Measurements from ENCODE around the gene XPO6.

DNA sequence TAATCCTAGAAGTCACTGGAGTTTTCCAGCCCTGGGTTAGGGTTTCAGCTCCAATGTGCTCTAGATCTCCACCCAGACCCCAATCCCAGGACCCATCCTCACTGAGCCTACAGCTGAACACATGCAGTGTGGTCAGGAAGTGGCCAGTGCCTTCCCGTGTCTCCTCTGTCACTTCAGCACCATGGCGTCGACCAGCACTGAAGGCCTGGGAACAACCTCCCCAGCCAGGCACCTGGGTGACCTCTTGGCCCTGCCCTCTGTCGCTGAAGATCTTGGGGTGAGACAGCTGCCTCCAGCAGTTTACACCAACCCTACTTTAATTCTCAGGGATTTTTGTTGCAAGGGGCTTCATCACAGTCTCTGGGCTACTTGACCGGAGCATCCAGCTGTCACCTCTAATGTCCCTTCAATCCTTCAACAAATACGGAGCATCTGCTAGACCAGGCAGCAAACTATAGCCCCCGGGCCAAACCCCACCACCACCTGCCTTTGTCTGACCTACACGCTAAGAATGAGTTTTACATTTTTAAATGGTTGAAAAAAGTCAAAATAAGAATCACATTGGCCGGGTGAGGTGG is 130.3 kb downstream of the XPO6 start:
- TF ChIP-seq, protein P1, sequence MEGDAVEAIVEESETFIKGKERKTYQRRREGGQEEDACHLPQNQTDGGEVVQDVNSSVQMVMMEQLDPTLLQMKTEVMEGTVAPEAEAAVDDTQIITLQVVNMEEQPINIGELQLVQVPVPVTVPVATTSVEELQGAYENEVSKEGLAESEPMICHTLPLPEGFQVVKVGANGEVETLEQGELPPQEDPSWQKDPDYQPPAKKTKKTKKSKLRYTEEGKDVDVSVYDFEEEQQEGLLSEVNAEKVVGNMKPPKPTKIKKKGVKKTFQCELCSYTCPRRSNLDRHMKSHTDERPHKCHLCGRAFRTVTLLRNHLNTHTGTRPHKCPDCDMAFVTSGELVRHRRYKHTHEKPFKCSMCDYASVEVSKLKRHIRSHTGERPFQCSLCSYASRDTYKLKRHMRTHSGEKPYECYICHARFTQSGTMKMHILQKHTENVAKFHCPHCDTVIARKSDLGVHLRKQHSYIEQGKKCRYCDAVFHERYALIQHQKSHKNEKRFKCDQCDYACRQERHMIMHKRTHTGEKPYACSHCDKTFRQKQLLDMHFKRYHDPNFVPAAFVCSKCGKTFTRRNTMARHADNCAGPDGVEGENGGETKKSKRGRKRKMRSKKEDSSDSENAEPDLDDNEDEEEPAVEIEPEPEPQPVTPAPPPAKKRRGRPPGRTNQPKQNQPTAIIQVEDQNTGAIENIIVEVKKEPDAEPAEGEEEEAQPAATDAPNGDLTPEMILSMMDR (CRISPR knock-in tag; IDR thresholded peaks at IDR 0.05) = no peak
- TF ChIP-seq, protein P2, sequence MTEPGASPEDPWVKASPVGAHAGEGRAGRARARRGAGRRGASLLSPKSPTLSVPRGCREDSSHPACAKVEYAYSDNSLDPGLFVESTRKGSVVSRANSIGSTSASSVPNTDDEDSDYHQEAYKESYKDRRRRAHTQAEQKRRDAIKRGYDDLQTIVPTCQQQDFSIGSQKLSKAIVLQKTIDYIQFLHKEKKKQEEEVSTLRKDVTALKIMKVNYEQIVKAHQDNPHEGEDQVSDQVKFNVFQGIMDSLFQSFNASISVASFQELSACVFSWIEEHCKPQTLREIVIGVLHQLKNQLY (CRISPR knock-in tag; IDR thresholded peaks at IDR 0.05) = no peak
- TF ChIP-seq GABPA (IDR thresholded peaks at IDR 0.05; ENCODE audit: low read depth, low read length) (no peak), GABPA (CRISPR knock-in tag; IDR thresholded peaks at IDR 0.05; ENCODE audit: low read depth) (no peak), EZH2 (conservative IDR thresholded peaks at IDR 0.05; ENCODE audit: low read depth, low read length) (no peak), ISL2 (CRISPR knock-in tag; IDR thresholded peaks at IDR 0.05) (no peak), HCFC1 (IDR thresholded peaks at IDR 0.05; ENCODE audit: low read depth, low read length) (no peak)
- TF ChIP-seq, protein P3, sequence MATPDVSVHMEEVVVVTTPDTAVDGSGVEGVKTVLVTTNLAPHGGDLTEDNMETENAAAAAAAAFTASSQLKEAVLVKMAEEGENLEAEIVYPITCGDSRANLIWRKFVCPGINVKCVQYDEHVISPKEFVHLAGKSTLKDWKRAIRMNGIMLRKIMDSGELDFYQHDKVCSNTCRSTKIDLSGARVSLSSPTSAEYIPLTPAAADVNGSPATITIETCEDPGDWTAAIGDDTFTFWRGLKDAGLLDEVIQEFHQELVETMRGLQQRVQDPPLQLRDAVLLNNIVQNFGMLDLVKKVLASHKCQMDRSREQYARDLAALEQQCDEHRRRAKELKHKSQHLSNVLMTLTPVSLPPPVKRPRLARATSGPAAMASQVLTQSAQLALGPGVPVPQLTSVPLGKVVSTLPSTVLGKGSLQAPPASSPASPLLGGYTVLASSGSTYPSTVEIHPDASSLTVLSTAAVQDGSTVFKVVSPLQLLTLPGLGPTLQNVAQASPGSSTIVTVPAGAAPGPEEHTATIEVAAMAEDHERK (CRISPR knock-in tag; IDR thresholded peaks at IDR 0.05; ENCODE audit: low read depth) = no peak
- TF ChIP-seq, protein P4, sequence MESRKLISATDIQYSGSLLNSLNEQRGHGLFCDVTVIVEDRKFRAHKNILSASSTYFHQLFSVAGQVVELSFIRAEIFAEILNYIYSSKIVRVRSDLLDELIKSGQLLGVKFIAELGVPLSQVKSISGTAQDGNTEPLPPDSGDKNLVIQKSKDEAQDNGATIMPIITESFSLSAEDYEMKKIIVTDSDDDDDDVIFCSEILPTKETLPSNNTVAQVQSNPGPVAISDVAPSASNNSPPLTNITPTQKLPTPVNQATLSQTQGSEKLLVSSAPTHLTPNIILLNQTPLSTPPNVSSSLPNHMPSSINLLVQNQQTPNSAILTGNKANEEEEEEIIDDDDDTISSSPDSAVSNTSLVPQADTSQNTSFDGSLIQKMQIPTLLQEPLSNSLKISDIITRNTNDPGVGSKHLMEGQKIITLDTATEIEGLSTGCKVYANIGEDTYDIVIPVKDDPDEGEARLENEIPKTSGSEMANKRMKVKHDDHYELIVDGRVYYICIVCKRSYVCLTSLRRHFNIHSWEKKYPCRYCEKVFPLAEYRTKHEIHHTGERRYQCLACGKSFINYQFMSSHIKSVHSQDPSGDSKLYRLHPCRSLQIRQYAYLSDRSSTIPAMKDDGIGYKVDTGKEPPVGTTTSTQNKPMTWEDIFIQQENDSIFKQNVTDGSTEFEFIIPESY (CRISPR knock-in tag; IDR thresholded peaks at IDR 0.05) = no peak
